GM18951 (cell line): ENCODE measurements around the gene ALOXE3.

Source experiments
- POLR2A ChIP-seq: IDR thresholded peaks from 4 replicates; pipeline ENCODE4 v1.6.1; 2011; ENCODE audit warnings: mild to moderate bottlenecking; ENCODE audit not compliant: insufficient read length, insufficient read depth; ENCODE audit errors: extremely low read depth
- in situ Hi-C: fragments of 300-500 bp; cut with MboI; formaldehyde crosslinking; loops from one replicate; pipeline ENCODE4 v1.12.0; 2022; ENCODE audit warnings: low sequenced_read_pairs, mixed read lengths, inconsistent platforms; ENCODE audit not compliant: unreplicated experiment

The ALOXE3 gene

DNA sequence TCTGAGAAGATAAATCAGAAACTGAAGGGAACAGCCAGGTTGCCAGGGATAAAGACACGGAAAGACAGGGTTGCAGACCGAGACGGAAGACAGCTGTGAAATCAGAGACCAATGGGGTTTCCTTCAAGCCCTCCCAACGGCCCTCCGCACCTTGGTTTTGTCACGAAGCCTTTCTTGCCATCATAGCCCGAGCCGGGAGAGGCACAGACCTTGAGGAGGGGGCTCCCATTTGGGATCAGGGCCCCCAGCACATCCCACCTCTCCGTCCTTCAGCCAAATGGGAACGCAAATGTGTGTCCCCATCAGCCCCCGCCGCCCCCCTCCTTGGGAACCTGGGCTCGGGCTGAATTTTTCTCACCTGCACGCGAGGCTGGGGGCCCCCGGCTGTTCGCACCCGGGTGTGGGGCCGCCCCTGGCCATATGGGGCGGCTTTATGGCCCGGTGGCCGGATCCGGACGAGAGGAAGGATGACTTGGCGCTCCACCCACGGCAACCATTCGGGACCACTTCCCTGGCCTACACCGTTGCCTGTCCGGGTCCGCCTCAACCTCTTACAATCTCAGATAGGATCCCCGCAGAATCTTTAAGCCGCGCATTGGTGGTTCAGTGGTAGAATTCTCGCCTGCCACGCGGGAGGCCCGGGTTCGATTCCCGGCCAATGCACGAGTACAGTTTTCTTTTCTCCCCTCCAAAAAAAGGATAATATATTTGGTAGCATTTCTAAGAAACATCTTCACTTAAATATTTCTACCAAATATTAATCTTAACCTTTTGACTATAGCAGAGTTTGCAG is 7.0 kb upstream of the ALOXE3 start:
- no peak for TF ChIP-seq POLR2A

GRCh38 chr17:8124350-8125153 is 6.2 kb upstream of the ALOXE3 start:
- TF ChIP-seq POLR2A: no peak
- in situ Hi-C loops: no loop called here

More for the DNA sequence above, 7.0 kb upstream of the ALOXE3 start:
- in situ Hi-C loops: no loop called here

GRCh38 chr17:8123695-8124349 is 5.5 kb upstream of the ALOXE3 start, which contains the start of gene HES7:
Gene HES7, minus strand, starts transcription at chr17:8124106. Its CDS starts 22 bp downstream, at chr17:8124084.
- in situ Hi-C loops: no loop called here
- no peak for TF ChIP-seq POLR2A

- in situ Hi-C loops: no loop called here
- TF ChIP-seq POLR2A: no peak
Measured at GRCh38 chr17:8122924-8123694, 4.8 kb upstream of the ALOXE3 start.

GRCh38 chr17:8122422-8122923 is 4.2 kb upstream of the ALOXE3 start:
- TF ChIP-seq POLR2A: no peak

DNA sequence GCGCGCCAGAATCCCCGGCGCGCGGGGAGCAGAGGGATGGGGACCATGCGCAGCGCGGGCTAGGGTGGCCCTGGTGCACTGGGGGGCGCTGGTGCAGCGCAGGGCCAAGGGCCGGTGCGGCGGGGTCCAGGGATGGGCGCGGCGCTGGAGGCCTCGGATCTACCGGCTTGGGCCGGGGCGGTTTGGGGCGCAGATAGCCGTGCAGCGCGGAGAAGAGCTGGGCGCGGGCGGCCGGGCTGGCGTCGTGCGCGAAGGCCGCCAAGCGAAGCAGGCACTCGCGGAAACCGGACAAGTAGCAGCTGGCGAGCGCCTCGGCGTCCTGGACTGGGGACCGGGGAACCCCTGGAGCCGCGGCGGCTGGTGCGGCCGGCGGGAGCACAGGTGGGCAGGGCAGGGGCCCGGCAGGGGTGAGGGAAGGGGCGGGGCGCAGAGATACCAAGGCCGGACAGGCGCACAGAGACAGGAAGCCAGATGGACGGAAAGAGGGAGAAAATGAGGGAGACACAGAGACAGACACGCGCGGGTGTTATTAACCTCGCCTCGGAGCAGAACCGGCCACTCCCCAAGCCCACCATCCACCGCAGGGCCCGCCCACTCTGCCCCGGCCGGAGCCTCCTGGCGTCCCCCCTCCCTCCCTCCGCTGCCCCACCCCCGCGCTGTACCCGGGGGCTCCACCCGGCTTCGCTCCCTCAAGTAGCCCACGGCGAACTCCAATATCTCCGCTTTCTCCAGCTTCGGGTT is 3.5 kb upstream of the ALOXE3 start:
- TF ChIP-seq POLR2A: no peak
- in situ Hi-C loops: no loop called here

More at GRCh38 chr17:8122422-8122923, 4.2 kb upstream of the ALOXE3 start:
- in situ Hi-C loops: no loop called here

DNA sequence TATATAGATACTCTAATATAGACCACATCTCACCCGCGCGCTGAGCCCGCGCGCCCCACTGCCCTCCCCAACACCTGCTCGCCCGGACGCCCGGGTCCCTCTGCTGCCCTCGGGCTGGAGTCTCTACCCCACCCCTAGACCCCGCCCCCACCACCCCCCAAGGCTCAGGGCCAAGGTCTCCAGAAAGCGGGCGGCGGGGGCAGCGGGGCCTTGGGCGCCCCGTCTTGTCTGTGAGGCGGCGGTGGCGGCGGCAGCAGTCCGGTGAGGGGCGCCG is 3.0 kb upstream of the ALOXE3 start:
- in situ Hi-C loops: no loop called here
- no peak for TF ChIP-seq POLR2A

DNA sequence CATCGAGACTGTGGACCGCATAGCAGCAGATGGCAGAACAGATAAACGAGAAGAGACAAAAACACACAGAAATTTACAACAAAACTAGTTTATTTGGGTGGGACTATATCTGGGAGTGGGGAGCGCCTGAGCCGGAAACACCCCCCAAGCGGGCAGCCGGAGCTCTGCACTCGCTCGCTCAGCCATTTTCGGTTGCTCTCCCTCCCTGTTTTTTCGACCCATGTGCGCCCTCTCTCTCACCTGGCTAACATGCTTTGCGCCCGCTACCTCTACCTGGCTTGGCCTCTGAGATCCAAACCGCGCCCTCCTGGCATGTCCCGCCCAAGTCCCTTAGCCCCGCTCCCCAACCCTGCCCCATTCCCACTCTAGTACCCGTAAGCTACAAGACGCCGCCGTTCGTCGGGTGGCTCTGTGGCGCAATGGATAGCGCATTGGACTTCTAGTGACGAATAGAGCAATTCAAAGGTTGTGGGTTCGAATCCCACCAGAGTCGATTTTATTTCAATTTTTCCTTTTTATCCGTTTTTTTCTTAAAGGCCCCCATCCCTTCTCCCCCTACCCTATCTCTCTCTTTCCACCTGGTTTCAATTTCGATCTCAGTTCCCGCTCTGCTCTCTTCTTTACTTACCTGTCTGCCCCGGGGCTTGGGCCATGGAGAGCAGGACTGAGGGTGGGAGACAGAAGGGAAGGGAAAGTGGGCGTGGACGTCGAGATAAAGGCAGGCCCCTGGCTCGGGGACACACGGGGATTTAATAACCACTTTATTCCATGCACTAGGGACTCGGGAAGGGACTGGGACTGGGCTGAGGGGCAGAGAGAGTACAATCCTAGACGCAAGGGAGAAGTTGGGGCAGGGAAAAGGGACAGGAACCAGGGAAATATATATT is 2.4 kb upstream of the ALOXE3 start:
- in situ Hi-C loops: no loop called here
- no peak for TF ChIP-seq POLR2A

- in situ Hi-C loops: loop anchor here (10.0 kb wide), 1 partner anchor 55 kb away; no protein-coding TSS in a partner anchor
- TF ChIP-seq POLR2A: no peak
Measured at GRCh38 chr17:8119581-8120519, 1.5 kb upstream of the ALOXE3 start.

GRCh38 chr17:8118769-8119580 is 661 bp upstream of the ALOXE3 start:
- no peak for TF ChIP-seq POLR2A
- in situ Hi-C loops: loop anchor here (10.0 kb wide), 1 partner anchor 54 kb away; no protein-coding TSS in a partner anchor
